GM12892 (cell line): Measurements from ENCODE around the gene RAB33A.

Experiments
- POLR2A ChIP-seq: IDR thresholded peaks from 2 replicates; pipeline ENCODE4 v1.6.1; 2011; ENCODE audit warnings: low read depth, low read length, control low read depth
- POLR2AphosphoS5 ChIP-seq: IDR thresholded peaks from 2 replicates; pipeline ENCODE4 v1.6.1; 2011; ENCODE audit warnings: low read depth, low read length, control low read depth

DNA sequence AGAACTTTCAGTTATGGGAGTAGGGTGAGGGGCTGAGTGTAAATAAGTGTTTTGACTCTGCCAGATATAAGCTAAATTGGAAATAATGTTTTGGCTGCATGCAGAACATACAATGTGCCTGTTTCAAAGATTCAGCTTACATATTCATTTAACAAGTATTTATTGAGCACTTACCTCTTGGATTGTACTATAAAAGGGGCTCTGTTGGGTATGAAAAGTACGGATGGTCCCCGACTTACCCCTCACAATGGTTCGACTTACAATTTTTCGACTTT lies 5.3 kb upstream of the RAB33A start:
- TF ChIP-seq POLR2A: no peak
- no peak for TF ChIP-seq POLR2AphosphoS5
